ENCODE data around the gene GHR. TPM values are rescaled to one million over a fixed set of nuclear protein-coding genes. Genes with fewer than 3 reads are reported as not detected.

GHR gene
- total and polyA plus RNA-seq, 3 donors from 2014 or later = 3.3 to 4.7 (median 3.7) TPM

GRCh38 chr5:42606464-42606869 is 183.2 kb downstream of the GHR start:
- H3K4me3 ChIP-seq = no peak overlapping the region
- intact Hi-C loops (cut with DNase I; ENCODE audit: low total_unique reads) = no loop called here
- no peaks in the 10 kb centered on the region for H3K9me3 ChIP-seq
- H3K27me3 ChIP-seq = no peaks in the 10 kb centered on the region
- TF ChIP-seq POLR2A (IDR thresholded peaks at IDR 0.05) (no peak), CTCF (IDR thresholded peaks at IDR 0.05) (no peak)
- 90 to 92% methylated on average over 4 of the region's 4 CpGs for WGBS, 2 donors
- no peak overlapping the region for H3K27ac ChIP-seq
- no peaks in the 10 kb centered on the region for H3K4me1 ChIP-seq
- H3K36me3 ChIP-seq (ENCODE audit: low read depth, missing control alignments) = no peaks in the 10 kb centered on the region
- DNase-seq = no peak

GRCh38 chr5:42611437-42611836 is 188.2 kb downstream of the GHR start:
- TF ChIP-seq POLR2A (IDR thresholded peaks at IDR 0.05) (no peak), CTCF (IDR thresholded peaks at IDR 0.05) (no peak)
- intact Hi-C loops (cut with DNase I; ENCODE audit: low total_unique reads) = no loop called here
- Histone ChIP-seq H3K4me3 (no peak overlapping the region), H3K27ac (no peak overlapping the region), H3K4me1 (no peaks in the 10 kb centered on the region), H3K27me3 (no peaks in the 10 kb centered on the region), H3K36me3 (ENCODE audit: low read depth, missing control alignments) (no peaks in the 10 kb centered on the region), H3K9me3 (no peaks in the 10 kb centered on the region)
- DNase-seq = no peak
- WGBS, 2 donors = 92 to 94% methylated on average over 1 of the region's 1 CpG

GRCh38 chr5:42612750-42613366 is 189.6 kb downstream of the GHR start:
- 54 to 58% methylated on average over 3 of the region's 3 CpGs for WGBS, 2 donors
- intact Hi-C loops (cut with DNase I; ENCODE audit: low total_unique reads) = no loop called here

GRCh38 chr5:42614509-42614908 is 191.3 kb downstream of the GHR start:
- Histone ChIP-seq H3K27ac (no peak overlapping the region), H3K9me3 (no peaks in the 10 kb centered on the region), H3K4me3 (no peak overlapping the region), H3K36me3 (ENCODE audit: low read depth, missing control alignments) (no peaks in the 10 kb centered on the region), H3K27me3 (no peaks in the 10 kb centered on the region), H3K4me1 (no peaks in the 10 kb centered on the region)
- intact Hi-C loops (cut with DNase I; ENCODE audit: low total_unique reads) = no loop called here
- TF ChIP-seq POLR2A (IDR thresholded peaks at IDR 0.05) (no peak), CTCF (IDR thresholded peaks at IDR 0.05) (no peak)
- no peak for DNase-seq

More at GRCh38 chr5:42612750-42613366, 189.6 kb downstream of the GHR start:
- H3K27me3 ChIP-seq = no peaks in the 10 kb centered on the region
- H3K4me3 ChIP-seq = no peak overlapping the region
- TF ChIP-seq POLR2A (IDR thresholded peaks at IDR 0.05) (no peak), CTCF (IDR thresholded peaks at IDR 0.05) (no peak)
- H3K27ac ChIP-seq = no peak overlapping the region
- no peaks in the 10 kb centered on the region for H3K9me3 ChIP-seq
- DNase-seq = no peak
- no peaks in the 10 kb centered on the region for H3K36me3 ChIP-seq (ENCODE audit: low read depth, missing control alignments)
- no peaks in the 10 kb centered on the region for H3K4me1 ChIP-seq

- intact Hi-C loops (cut with DNase I; ENCODE audit: low total_unique reads) = no loop called here
These were observed 197.5 kb downstream of the GHR start for GRCh38 chr5:42620579-42621216.

More at GRCh38 chr5:42620579-42621216, 197.5 kb downstream of the GHR start:
- no peaks in the 10 kb centered on the region for H3K27me3 ChIP-seq
- no peak for TF ChIP-seq CTCF (IDR thresholded peaks at IDR 0.05)
- DNase-seq = no peak
- H3K4me1 ChIP-seq = peaks cover 3% of the 10 kb centered on the region
- no peak overlapping the region for H3K4me3 ChIP-seq
- no peaks in the 10 kb centered on the region for H3K9me3 ChIP-seq
- no peak overlapping the region for H3K27ac ChIP-seq
- no peaks in the 10 kb centered on the region for H3K36me3 ChIP-seq (ENCODE audit: low read depth, missing control alignments)
- WGBS, 2 donors = 74 to 86% methylated on average over 4 of the region's 4 CpGs
